Measurements from ENCODE around the gene PSMB5.
"Not testable (repeated sequence)": the region's sequence is repeated elsewhere in the genome, so short reads cannot be mapped to it uniquely, and the experiment has no call there.

The PSMB5 gene

GRCh38 chr14:23013054-23013748 is 21.5 kb downstream of the PSMB5 start:
- no peak for DNase-seq

- peak; percentile 47 to 52 for DNase-seq
Observed at GRCh38 chr14:23009939-23010726, 24.6 kb downstream of the PSMB5 start, which contains the start of gene C14orf93. C14orf93 (minus strand) TSS chr14:23010143; CDS start chr14:22999023, 11,120 bp downstream.

GRCh38 chr14:23009483-23009938 is 25.2 kb downstream of the PSMB5 start:
- DNase-seq, result no peak

- DNase-seq, result no peak
Observed at GRCh38 chr14:23008831-23009230, 25.9 kb downstream of the PSMB5 start.

DNA sequence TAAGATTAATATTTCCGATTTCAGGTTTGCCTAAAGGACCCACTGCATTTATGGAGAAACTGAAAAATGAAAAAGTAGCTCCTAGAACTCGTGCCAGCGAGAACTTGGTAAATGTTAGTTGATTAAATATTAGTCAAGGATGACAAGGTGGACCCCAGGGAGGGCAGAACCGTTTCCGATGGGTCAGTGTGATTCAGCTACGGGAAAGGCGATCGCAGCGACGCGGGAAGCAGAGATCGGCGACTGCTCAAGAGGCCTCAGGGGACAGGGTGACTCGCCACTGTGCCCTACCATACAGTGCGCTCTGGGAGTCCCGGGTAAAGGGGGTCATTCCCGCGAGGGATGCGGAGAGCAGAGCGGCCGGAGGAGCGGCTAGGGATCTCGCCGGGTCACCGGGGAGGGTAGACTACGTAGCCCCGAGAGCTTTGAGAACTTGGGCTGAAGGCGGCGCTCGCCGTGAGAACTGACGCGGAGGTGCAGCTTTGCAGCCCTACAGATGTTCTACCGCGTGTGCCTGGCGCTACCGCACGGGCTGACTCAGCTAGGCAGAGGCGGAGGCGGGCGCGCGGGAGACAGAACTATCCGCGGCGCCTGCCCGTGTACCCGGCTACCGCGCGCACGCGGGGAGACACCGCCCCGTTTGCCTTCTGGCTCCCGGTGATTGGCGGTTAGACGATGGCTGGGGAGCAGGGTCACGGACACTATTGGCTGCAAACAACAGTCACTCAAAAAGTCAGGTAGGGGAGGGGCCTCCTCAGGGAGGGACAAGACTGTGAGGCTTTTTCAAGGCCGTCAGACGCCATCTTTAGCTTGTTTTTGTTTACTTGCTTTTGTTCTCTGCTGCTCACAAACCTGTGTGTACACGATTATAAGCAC is 27.9 kb downstream of the PSMB5 start:
- DNase-seq, result peak; percentile 97 to 98

- DNase-seq, result no peak
Observed at GRCh38 chr14:23006188-23006534, 28.5 kb downstream of the PSMB5 start.

DNA sequence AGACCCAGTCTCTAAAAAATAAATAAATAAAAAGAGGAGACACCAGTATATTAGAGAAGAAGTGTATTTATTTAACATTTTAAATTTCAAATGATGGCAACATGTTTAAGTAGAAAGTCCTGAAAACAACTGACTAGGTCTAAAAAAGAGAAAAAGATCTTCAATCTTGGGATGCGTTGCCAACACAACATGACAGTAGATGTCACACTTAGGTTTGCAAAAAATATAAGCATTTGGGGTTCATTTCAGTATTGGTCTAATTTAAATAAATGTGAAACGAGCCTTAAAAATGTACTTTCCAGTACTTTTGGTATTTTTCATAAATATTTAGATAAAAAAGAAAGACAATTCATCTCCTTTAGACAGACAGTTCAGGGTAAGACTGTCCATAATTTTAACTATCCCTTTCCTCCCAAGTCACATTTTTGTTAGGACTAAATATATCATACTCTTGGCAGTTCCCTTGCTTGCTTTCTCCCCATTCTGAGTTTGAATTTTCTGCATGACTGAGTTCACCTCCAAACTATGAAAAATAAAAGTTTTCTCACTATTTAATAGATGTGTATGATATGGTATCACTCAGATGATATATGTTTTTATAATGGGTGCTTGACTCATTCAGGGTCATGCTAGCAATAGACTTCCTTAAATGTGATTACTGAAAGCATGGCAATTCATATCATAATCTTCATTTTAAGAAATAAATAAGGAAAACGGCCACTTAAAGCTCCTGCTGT is 29.1 kb downstream of the PSMB5 start:
- DNase-seq, result no peak

GRCh38 chr14:23004274-23004673 is 30.4 kb downstream of the PSMB5 start:
- DNase-seq, result not testable (repeated sequence)

DNA sequence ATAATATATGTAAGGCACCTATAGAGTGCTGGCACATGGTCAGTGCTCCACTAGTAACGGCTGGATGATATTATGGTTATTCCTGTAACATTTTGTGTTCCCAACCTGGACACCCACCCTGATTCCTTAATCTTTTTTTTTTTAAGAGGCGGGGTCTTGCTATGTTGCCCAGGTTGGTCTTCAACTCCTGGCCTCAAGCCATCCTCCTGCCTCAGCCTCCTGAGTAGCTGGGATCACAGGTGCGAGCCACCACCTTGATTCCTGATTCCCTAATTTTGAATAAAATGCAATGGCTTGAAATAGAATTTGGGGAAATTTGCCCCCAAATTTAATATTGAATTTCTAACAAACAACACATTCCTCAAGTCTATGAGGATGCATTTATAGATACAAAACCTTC is 32.1 kb downstream of the PSMB5 start:
- no peak for DNase-seq

GRCh38 chr14:23000860-23001259 is 33.8 kb downstream of the PSMB5 start:
- no peak for DNase-seq

GRCh38 chr14:22998329-22999012 is 36.2 kb downstream of the PSMB5 start:
- DNase-seq, result no peak

DNA sequence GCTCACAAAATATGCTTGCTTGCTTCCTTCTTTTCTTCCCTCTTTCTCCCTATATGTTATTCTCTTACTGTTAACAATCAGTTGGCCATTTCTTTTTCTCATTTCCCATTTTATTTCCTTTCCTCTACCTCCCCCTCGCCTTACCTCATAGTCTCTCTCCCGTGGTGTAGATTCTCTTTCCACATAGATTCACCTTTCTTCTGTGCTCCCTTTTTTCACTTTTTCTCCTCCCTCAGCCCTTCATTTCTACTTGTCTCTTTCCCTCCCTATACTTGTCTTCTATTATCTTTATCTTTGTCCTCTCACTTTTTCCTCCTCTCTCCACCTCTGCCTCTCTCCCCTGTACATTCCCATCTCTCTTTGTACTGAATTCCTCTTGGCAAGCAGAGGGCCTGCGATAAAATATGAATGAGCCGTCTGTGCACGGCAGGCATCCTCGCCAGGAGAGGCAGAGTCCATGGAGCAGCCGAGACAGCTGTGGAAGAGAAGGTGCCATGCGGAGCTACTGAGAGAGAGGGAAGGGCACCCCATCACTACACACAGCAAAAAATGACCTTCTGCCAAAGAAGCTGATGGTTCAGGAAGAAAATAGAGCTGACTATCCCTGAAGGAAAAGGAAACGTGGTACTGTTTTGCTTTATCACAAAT is 36.9 kb downstream of the PSMB5 start:
- DNase-seq, result no peak

- no peak for DNase-seq
Observed at GRCh38 chr14:22996768-22997654, 37.7 kb downstream of the PSMB5 start.

DNA sequence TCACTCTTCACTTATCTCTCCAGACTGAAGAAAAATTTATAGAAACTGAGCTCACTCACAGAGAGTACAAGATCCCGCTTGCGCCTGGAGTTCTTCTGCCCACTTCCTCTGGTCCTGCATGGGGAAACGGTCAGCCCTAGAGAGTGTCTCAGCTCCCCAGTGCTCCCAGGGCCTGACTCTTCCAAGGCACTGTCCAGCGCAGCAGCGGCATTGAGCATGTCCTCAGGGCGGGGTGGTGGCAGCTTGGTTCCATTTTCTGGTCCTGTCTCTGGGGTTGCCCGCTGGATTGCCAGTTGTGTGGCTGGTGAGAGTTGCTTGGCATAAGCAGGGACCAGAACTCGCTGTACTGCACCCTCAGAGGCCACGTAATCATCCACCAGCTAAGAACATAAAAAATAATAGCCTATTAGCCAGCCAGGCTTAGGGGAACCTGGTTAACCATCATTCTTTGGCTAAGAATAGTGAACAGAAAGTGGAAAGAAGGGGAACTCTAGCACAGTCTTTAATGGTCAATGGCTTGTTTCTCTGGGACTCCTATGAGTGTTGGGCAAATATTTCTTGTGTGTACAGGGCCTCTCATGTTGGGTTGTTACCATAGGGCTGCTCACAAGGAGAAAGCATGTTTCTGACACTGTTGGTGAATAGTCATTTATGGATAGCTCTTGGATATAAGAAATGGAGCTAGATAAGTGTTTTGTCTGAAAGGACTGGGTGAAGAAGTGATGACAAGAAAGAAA is 38.6 kb downstream of the PSMB5 start:
- no peak for DNase-seq

- DNase-seq, result peak in 1 of 2 donors; percentile 18
Observed at GRCh38 chr14:22994762-22995275, 39.9 kb downstream of the PSMB5 start.

DNA sequence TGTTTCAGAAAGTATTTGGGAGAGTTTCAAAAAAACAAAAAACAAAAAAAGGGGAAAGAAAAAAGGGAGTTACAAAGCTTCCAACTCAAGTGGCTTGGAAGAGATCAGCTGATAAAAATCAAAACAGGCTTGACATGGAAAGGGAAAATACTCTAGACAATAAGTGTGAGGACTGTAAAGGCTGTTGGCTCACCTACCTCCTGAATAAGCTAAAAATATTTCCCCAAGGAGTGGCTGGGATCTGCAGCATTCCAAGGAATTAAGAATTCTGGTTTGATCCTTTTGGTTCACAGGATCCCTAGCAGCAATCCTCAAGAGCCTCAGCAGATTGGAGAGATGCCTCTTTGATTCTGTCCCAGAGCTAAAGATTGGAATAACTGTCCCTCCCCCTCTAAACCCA is 41.2 kb downstream of the PSMB5 start:
- DNase-seq, result no peak

- no peak for DNase-seq
Observed at GRCh38 chr14:22991852-22992251, 42.8 kb downstream of the PSMB5 start.

DNA sequence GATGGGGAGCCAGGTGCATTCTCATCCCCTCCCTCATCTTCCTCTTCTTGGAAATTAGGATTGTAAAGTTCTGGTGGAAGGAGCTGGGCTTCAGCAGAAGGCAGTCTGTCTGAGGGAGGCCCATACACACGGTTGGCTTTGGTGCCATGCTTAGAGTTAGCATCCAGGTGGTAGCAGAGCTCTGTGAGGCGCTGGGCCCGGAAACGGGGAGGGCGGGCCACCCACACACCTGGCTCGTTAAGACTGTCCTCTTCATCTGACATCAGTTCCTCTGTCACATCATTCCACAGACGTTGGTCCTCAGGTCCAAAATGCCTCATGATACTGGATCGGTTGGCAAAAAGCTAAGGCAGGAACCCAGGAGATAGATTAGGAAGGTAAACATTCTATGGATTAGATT is 47.4 kb downstream of the PSMB5 start:
- DNase-seq, result no peak

- DNase-seq, result peak; percentile 75 to 86
Observed at GRCh38 chr14:22986508-22987054, 48.1 kb downstream of the PSMB5 start.
